GM21381 (cell line): ENCODE results near the gene LRRC8D.
"Not testable (repeated sequence)": the region's sequence is repeated elsewhere in the genome, so short reads cannot be mapped to it uniquely, and the experiment has no call there.

Experiments used
- ATAC-seq: cut with Tn5 transposase; IDR thresholded peaks from one replicate; pipeline ENCODE4 v1.9.1; 2021; ENCODE audit warnings: mild to moderate bottlenecking, moderate library complexity; ENCODE audit not compliant: unreplicated experiment

LRRC8D gene

GRCh38 chr1:89820422-89821321 lies at the start of gene LRRC8D:
Gene LRRC8D (plus strand): TSS chr1:89821032. CDS start chr1:89933069, 112,037 bp downstream.
- ATAC-seq, result peak; percentile 78

GRCh38 chr1:89771991-89772560 lies 48.8 kb upstream of the LRRC8D start:
- ATAC-seq, result no peak

DNA sequence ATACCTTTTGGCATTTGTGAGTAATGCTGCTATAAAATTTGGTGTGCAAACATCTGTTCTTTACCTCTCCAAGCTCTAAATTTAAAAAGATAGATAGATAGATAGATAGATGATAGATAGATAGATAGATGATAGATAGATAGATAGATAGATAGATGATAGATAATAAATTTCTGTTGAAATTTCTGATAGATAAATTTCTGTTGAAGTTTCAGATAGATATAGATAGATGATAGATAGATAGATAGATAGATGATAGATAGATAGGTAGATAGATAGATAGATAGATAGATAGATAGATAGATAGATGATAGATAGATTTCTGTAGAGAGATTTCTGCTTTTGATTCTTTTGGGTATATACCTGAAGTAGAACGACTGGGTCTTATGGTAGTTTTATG lies 44.7 kb upstream of the LRRC8D start:
- not testable (repeated sequence) for ATAC-seq

GRCh38 chr1:89777271-89777670 lies 43.6 kb upstream of the LRRC8D start:
- not testable (repeated sequence) for ATAC-seq

DNA sequence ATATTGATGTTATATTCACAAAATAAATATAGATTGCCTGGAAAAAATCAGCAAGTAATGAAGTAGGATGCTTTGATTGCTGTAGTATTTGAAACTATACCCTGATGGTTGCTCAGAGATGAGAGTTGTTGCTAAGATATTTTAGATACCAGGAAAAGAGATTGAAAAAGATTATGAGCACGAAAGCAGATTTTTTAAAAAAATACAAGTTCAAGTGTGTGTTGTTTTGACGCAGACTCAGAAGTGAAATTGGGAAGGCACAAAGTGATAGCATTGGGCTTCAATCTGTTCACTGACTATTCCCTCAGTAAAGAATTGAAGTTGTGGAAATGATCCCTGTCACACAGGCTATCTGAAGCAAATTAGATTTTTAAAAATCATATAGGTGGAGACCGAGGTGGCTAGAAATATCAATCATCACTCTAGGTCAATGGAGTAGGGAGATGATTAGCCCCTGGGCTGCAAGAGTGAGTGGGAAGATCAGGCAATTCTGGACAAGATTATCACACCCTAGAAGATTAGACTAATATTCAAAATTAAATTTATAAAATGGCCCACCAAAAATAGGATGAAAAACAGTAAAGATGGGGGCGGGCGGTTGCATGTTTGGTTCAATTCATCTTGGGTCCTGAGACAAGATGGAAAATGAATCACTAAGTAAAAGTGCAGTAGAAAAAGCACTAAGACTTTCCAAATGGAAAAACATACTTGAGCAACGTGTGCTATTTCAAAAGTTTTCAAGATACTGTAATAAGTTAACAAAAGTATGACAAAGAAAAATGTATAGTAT lies 41.5 kb upstream of the LRRC8D start:
- ATAC-seq, result no peak

DNA sequence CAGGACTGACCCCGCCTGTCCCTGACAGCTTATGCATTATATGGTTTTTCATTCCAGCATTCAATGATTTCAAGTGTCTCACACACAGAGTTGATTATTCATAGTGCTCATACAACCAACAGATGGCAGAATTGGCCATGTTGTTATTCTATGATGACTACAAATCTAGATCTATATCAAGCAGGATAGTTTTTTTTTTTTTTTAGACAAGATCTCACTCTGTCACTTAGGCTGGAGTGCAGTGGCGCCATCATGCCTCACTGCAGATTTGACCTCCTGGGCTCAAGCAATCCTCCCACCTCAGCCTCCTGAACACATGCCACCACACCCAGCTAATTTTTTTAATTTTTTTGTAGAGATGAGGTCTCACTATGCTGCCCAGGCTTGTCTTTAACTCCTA lies 40.1 kb upstream of the LRRC8D start:
- ATAC-seq, result no peak

DNA sequence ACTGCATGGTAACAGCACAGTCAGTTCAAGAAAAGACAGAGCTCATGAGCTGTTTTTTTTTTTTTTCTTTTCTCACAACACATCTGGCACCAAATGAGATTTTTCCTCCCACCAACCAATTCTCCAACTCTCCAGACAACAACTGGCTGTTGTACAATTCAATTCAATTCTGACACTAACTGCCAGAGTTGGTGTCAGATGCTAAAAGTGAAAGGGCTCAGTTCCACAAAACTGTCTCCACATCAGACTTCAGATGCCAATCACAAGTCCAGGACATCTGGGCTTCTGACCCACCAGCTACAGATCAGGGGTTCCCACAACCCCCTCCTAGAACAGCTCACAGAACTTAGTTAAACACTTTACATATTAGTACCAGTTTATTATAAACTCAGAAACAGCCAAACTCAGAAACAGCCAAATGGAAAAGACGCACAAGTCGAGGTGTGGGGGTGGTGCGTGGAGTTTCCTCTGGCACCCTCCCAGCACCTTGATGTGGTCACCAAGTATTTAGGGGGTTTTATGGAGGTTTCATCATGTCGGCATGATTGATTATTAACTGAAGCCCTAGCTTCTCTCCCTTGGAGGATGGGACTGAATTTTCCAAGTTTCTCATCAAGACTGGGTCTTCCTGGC lies 39.2 kb upstream of the LRRC8D start:
- ATAC-seq, result peak; percentile 75

- no peak for ATAC-seq
Observed at GRCh38 chr1:89786628-89787214, 34.1 kb upstream of the LRRC8D start.

DNA sequence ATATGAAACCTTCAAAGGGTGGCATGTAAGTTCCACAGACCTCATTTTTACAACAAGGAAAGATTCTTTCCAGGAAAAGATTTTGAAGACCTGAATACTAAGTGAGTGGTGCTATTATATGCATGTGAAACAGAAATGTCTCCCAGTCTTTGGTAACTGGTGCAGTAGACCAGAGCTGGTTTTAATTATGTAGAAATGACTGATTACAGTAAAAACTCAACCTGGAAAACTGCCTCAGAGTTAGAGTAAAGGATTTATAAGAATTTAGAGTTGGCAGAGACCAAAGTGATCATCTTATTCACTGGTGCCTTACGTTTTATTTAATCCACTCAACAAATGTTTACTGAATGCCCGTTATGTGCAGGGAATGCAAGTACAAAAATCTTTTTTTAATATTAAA lies 30.2 kb upstream of the LRRC8D start:
- ATAC-seq, result no peak

DNA sequence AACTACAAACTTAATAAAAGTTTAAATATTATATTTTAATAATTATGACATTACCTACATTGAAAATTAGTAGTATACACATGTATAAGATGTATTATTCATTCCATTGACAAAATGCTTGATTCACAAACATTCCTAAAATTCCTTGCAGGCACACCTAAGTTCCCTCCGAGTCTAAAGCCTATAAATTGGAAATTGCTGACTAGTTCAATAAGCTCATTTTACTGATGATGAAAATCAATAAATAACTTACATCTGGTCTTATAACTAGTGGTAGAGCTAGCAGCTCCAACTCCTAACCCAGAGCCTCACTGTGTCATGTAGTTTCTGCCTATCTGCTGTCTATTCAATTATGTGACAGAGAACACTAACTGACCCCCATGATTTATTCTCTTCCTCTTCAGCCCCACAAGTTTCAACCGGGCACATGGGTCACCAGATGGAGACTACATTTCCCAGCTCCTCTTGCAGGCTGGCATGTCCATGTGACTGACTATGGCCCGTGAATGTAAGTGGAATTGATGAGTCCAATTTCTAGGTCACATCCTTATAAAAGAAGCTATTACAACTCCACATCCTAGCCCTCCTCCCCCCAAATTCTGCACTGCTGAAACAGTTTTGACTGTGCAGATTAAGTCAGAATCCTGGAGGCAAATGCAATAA lies 29.6 kb upstream of the LRRC8D start:
- ATAC-seq, result no peak

- ATAC-seq, result no peak
Observed at GRCh38 chr1:89794406-89794805, 26.4 kb upstream of the LRRC8D start.

DNA sequence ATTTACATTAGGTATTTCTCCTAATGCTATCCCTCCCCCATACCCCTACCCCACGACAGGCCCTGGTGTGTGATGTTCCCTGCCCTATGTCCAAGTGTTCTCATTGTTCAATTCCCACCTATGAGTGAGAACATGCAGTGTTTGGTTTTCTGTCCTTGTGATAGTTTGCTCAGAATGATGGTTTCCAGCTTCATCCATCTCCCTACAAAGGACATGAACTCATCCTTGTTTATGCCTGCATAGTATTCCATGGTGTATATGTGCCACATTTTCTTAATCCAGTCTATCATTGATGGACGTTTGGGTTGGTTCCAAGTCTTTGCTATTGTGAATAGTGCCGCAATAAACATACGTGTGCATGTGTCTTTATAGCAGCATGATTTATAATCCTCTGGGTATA lies 25.3 kb upstream of the LRRC8D start:
- not testable (repeated sequence) for ATAC-seq

- not testable (repeated sequence) for ATAC-seq
Observed at GRCh38 chr1:89797876-89798275, 23.0 kb upstream of the LRRC8D start.

- no peak for ATAC-seq
Observed at GRCh38 chr1:89799495-89799894, 21.3 kb upstream of the LRRC8D start.

DNA sequence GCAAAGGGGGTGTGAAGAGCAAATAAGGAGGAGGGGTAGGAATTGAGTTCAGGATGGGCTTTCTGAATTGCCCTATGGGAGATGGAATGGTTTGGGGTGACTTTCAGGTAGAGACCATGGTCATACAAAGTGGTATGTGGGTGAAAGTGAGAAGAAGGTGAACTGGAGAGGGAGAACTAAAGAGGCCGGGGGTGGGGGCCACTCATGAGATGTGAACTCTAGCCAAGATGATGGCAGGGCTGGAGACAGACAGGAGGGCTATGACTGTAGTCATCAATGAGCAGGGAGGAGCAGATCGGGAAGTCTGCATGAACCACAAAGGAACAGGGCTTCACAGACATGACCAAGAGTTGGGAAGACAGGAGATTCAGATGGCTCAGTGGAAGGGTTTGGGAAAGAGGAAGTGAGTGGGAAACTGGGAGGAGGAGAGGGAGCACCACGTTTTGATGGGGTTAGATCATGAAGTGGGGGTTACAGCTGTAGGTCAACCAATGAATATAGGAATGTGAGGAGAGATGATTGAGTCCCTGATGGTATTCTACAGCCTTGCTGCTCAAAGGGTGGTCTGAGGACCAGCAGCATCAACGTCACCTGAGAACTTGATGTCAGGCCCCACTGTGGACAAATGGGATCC lies 20.7 kb upstream of the LRRC8D start:
- no peak for ATAC-seq

DNA sequence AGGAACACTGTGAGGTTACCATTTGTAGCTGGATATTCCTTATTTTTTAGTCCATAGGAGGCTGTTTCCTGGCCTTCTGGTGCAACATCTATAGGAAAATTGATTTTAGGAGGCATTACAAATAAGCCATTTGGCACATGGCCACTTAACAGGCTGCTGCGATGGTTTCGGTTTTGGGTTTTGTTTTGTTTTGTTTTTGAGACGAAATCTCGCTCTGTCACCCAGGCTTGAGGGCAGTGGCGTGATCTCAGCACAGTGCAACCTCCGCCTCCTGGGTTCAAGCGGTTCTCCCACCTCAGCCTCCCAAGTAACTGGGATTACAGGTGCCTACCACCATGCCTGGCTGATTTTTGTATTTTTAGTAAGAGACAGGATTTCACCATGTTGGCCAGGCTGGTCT lies 20.1 kb upstream of the LRRC8D start:
- no peak for ATAC-seq

- ATAC-seq, result no peak
Observed at GRCh38 chr1:89802051-89802450, 18.8 kb upstream of the LRRC8D start.

- no peak for ATAC-seq
Observed at GRCh38 chr1:89802841-89803240, 18.0 kb upstream of the LRRC8D start.

DNA sequence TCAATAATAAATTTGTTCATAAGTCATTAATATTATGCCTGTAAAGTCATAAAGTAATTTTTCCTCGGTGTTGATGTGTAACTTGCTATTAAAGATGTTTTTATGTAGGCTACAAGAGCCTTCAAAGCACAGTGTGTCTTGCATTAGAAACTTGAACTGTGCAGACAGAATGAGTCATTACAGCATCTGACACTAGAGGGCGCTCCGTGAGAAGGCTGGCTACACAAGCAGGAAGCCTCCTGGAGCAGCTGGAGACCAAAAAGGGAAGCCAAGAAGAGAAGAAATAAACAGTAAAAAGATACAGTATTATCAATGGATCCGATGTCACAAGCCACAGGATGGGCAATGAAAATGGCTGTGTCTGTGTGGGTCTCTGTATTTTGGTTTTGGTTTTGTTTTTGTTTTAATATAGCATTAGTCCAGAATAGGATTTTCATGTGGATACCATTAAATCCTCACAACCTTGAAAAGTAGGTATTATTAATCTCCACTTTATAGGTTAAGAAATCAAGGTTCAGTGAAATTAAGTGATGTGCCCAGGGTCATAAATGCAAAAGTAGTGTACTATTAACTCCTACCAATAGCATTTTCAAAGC lies 16.1 kb upstream of the LRRC8D start:
- peak; percentile 80 for ATAC-seq
